ENCODE data around the gene SNTG2. TPM values are rescaled to one million over a fixed set of nuclear protein-coding genes. Genes with fewer than 3 reads are reported as not detected.

SNTG2 gene
- total and polyA plus RNA-seq, 2 donors (not counting 3 experiments of a cell fraction or from before 2014, with no cell fraction given) = not detected

DNA sequence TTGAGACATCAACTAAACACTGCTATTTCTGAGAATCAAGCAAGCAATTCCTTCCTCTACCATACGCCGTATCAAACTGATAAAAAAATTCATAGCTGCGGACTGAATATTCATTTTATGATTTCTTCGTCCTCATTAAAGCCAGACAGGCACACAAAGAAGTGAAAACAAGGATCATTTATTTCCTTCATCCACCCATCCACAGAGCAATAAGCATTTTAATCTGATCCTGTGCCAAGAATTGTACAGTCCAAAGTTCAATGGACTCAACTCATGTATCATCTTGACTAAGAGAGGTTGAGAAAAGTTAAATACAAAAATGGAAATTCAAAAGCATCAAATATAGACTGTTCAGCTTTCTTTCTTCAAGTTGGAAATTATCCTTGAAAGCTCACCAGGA lies 19.7 kb upstream of the SNTG2 start:
- Histone ChIP-seq H4K20me1 (replicated peaks; ENCODE audit: control insufficient read depth, extremely low read depth, insufficient read depth, low read length) (no peaks in the 10 kb centered on the region), H2AFZ (ENCODE audit: low read depth, low read length) (no peak overlapping the region), H3K4me2 (ENCODE audit: insufficient read depth, low read length) (no peak overlapping the region), H3K79me2 (ENCODE audit: control insufficient read depth, insufficient read depth, low read length) (no peaks in the 10 kb centered on the region), H3K36me3 (ENCODE audit: control insufficient read depth in 2 of 2, extremely low read depth in 1 of 2, insufficient read depth in 2 of 2, low read length in 2 of 2) (no peaks in the 10 kb centered on the region), H3K4me3 (replicated peaks in 1 of 3; ENCODE audit: insufficient read depth in 1 of 3, low read depth in 1 of 3, low read length in 3 of 3) (no peak overlapping the region), H3K9ac (replicated peaks; ENCODE audit: extremely low read depth, insufficient read depth, low read length) (no peak overlapping the region), H3K9me3 (replicated peaks; ENCODE audit: control insufficient read depth, insufficient read depth, low read length) (peaks cover 2% of the 10 kb centered on the region), H3K27ac (ENCODE audit: insufficient read depth, low read depth, low read length) (no peak overlapping the region), H3K27me3 (ENCODE audit: control insufficient read depth in 2 of 2, insufficient read depth in 2 of 2, low read length in 2 of 2) (no peaks in the 10 kb centered on the region), H3K9me1 (replicated peaks; ENCODE audit: control insufficient read depth, extremely low read depth, insufficient read depth, low read length) (no peaks in the 10 kb centered on the region), H3K4me1 (ENCODE audit: control insufficient read depth, extremely low read depth, insufficient read depth, low read length) (no peaks in the 10 kb centered on the region)
- TF ChIP-seq, protein P1, sequence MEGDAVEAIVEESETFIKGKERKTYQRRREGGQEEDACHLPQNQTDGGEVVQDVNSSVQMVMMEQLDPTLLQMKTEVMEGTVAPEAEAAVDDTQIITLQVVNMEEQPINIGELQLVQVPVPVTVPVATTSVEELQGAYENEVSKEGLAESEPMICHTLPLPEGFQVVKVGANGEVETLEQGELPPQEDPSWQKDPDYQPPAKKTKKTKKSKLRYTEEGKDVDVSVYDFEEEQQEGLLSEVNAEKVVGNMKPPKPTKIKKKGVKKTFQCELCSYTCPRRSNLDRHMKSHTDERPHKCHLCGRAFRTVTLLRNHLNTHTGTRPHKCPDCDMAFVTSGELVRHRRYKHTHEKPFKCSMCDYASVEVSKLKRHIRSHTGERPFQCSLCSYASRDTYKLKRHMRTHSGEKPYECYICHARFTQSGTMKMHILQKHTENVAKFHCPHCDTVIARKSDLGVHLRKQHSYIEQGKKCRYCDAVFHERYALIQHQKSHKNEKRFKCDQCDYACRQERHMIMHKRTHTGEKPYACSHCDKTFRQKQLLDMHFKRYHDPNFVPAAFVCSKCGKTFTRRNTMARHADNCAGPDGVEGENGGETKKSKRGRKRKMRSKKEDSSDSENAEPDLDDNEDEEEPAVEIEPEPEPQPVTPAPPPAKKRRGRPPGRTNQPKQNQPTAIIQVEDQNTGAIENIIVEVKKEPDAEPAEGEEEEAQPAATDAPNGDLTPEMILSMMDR (IDR thresholded peaks at IDR 0.05; ENCODE audit: extremely low read depth in 1 of 2, insufficient read depth in 1 of 2, low read depth in 1 of 2, low read length in 2 of 2) = no peak
- no peak for TF ChIP-seq POLR2AphosphoS5 (IDR thresholded peaks at IDR 0.05; ENCODE audit: insufficient read depth, low read depth, low read length)
- no peak for TF ChIP-seq MYC (IDR thresholded peaks at IDR 0.05; ENCODE audit: low read depth, low read length)
- TF ChIP-seq GATA2 (IDR thresholded peaks at IDR 0.05; ENCODE audit: insufficient read depth, insufficient read length, low read depth, low read length) = no peak
- DNase-seq (ENCODE audit: low read depth, low spot score) = no peak
- ChIA-PET POLR2A (no interaction called here), CTCF (no interaction called here)
- intact Hi-C loops (cut with micrococcal nuclease) (no loop called here), dilution Hi-C loops (cut with MboI; ENCODE audit: extremely low pct_ligation_motif_present, low sequenced_read_pairs) (no loop called here)
- no peak for FAIRE-seq
- no TSS peak for BruUV-seq (replicated peaks)

DNA sequence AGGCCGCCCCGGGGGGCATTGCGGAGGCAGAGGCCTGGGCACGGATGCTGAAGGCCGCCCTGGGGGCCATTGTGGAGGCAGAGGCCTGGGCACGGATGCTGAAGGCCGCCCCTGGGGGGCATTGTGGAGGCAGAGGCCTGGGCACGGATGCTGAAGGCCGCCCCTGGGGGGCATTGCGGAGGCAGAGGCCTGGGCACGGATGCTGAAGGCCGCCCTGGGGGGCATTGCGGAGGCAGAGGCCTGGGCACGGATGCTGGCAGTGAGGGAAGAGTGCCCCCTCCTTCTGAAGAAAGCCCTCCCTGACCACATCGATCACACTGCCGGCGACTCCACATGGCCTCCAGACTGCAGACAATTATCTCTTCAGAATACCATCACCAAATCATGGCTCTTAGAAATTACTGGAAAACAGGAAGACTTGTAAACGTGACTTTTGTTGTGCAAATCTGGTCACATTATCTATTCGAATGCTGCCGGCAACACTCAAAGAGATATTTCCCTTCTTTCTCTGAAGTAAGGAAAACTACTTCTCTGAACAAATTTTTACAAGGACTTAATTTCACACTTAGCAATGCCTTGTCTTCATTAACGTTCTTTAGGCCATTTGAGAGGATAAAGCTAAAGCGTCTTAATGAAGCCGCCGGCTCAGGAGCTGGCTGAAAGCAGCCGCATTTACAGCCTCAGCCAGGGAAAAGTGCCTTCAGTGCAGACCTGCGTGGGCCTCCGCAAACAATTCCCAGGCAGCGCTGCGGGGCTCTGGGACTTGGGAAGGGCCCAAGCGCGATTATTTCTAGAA lies 18.1 kb upstream of the SNTG2 start:
- dilution Hi-C loops (cut with MboI; ENCODE audit: extremely low pct_ligation_motif_present, low sequenced_read_pairs) = no loop called here
- no peaks in the 10 kb centered on the region for H3K9me1 ChIP-seq (replicated peaks; ENCODE audit: control insufficient read depth, extremely low read depth, insufficient read depth, low read length)

More for the DNA sequence above, 18.1 kb upstream of the SNTG2 start:
- no peak overlapping the region for H2AFZ ChIP-seq (ENCODE audit: low read depth, low read length)
- intact Hi-C loops (cut with micrococcal nuclease) = no loop called here
- ChIA-PET POLR2A (no interaction called here), CTCF (no interaction called here)
- DNase-seq (ENCODE audit: low read depth, low spot score) (no peak), FAIRE-seq (no peak)
- no peak overlapping the region for H3K4me2 ChIP-seq (ENCODE audit: insufficient read depth, low read length)
- TF ChIP-seq EZH2 (IDR thresholded peaks at IDR 0.05; ENCODE audit: borderline replicate concordance, low read depth, low read length, severe bottlenecking) = no peak
- no peak for TF ChIP-seq MYC (IDR thresholded peaks at IDR 0.05; ENCODE audit: low read depth, low read length)
- TF ChIP-seq, protein P1 (IDR thresholded peaks at IDR 0.05; ENCODE audit: extremely low read depth in 1 of 2, insufficient read depth in 1 of 2, low read depth in 1 of 2, low read length in 2 of 2) = no peak
- no peak for TF ChIP-seq POLR2AphosphoS5 (IDR thresholded peaks at IDR 0.05; ENCODE audit: insufficient read depth, low read depth, low read length)
- H3K9ac ChIP-seq (replicated peaks; ENCODE audit: extremely low read depth, insufficient read depth, low read length) = no peak overlapping the region
- no peak overlapping the region for H3K4me3 ChIP-seq (replicated peaks in 1 of 3; ENCODE audit: insufficient read depth in 1 of 3, low read depth in 1 of 3, low read length in 3 of 3)
- no TSS peak for BruUV-seq (replicated peaks)
- peaks cover 2% of the 10 kb centered on the region for H3K9me3 ChIP-seq (replicated peaks; ENCODE audit: control insufficient read depth, insufficient read depth, low read length)
- H3K27ac ChIP-seq (ENCODE audit: insufficient read depth, low read depth, low read length) = no peak overlapping the region
- H3K4me1 ChIP-seq (ENCODE audit: control insufficient read depth, extremely low read depth, insufficient read depth, low read length) = no peaks in the 10 kb centered on the region
- H4K20me1 ChIP-seq (replicated peaks; ENCODE audit: control insufficient read depth, extremely low read depth, insufficient read depth, low read length) = no peaks in the 10 kb centered on the region
- H3K36me3 ChIP-seq (ENCODE audit: control insufficient read depth in 2 of 2, extremely low read depth in 1 of 2, insufficient read depth in 2 of 2, low read length in 2 of 2) = no peaks in the 10 kb centered on the region
- no peaks in the 10 kb centered on the region for H3K27me3 ChIP-seq (ENCODE audit: control insufficient read depth in 2 of 2, insufficient read depth in 2 of 2, low read length in 2 of 2)
- H3K79me2 ChIP-seq (ENCODE audit: control insufficient read depth, insufficient read depth, low read length) = no peaks in the 10 kb centered on the region
